B cell (primary cell): ENCODE measurements around the gene EXOC3L1. TPM values are rescaled to one million over a fixed set of nuclear protein-coding genes. Genes with fewer than 3 reads are reported as not detected.

Experiments used
- polyA plus RNA-seq: library from polyadenylated mRNA; depleted of rRNA; stranded (reverse); fragments of >200 nt; gene quantifications from 2 replicates; pipeline ENCODE4 v1.2.3, GENCODE V29; 2012
- small RNA-seq: library from RNA; depleted of rRNA; stranded (forward); fragments of <200 nt; gene quantifications from one replicate; pipeline ENCODE3, GENCODE V24; 2012; ENCODE audit warnings: low replicate concordance, low read depth; ENCODE audit not compliant: insufficient read length
- total RNA-seq, 2 donors: library from RNA; stranded (reverse); fragments of 120-200 nt in 1 of 2; gene quantifications; 1 replicate in 1 of 2; 2 replicates in 1 of 2; pipeline versions ENCODE4 v1.2.3 to v1.2.4, GENCODE V29; 2013 to 2022

The EXOC3L1 gene
- total and polyA plus RNA-seq, 2 donors (not counting 1 experiment from before 2014, with no cell fraction given) = not detected

Small RNA genes lying within 50 kb of the gene (small RNA-seq; reads per million reads assigned to genes)
- not detected for gene MIR328

Other genes starting within 250 kb of the EXOC3L1 start
- gene CES3, start 228.9 kb downstream of the EXOC3L1 start, total RNA-seq = 0.32 and 0.42 TPM in 2 replicates
- gene CES3, start 228.9 kb downstream of the EXOC3L1 start, polyA plus RNA-seq = 0.25 and 1.1 TPM in 2 replicates
- gene CES4A, start 201.5 kb downstream of the EXOC3L1 start, total RNA-seq = 8.4 and 10.4 TPM in 2 replicates
- gene CES4A, start 201.5 kb downstream of the EXOC3L1 start, polyA plus RNA-seq = 17.3 and 18.9 TPM in 2 replicates
- 89.0 and 101 TPM in 2 replicates for gene CBFB, start 161.0 kb downstream of the EXOC3L1 start, total RNA-seq
- 19.5 and 43.2 TPM in 2 replicates for gene CBFB, start 161.0 kb downstream of the EXOC3L1 start, polyA plus RNA-seq
- gene PHAF1, start 80.2 kb downstream of the EXOC3L1 start, total RNA-seq = 20.7 and 23.0 TPM in 2 replicates
- gene PHAF1, start 80.2 kb downstream of the EXOC3L1 start, polyA plus RNA-seq = 18.5 and 18.8 TPM in 2 replicates
- 1.2 and 1.6 TPM in 2 replicates for gene B3GNT9, start 39.1 kb downstream of the EXOC3L1 start, total RNA-seq
- 2.4 and 2.5 TPM in 2 replicates for gene B3GNT9, start 39.1 kb downstream of the EXOC3L1 start, polyA plus RNA-seq
- 51.9 and 52.4 TPM in 2 replicates for gene TRADD, start 30.2 kb downstream of the EXOC3L1 start, total RNA-seq
- 66.9 and 73.5 TPM in 2 replicates for gene TRADD, start 30.2 kb downstream of the EXOC3L1 start, polyA plus RNA-seq
- 5.1 and 5.8 TPM in 2 replicates for gene FBXL8, start 30.2 kb downstream of the EXOC3L1 start, total RNA-seq
- gene FBXL8, start 30.2 kb downstream of the EXOC3L1 start, polyA plus RNA-seq = 16.1 and 20.5 TPM in 2 replicates
- gene HSF4, start 25.4 kb downstream of the EXOC3L1 start, total RNA-seq = 7.4 and 11.9 TPM in 2 replicates
- gene HSF4, start 25.4 kb downstream of the EXOC3L1 start, polyA plus RNA-seq = 12.2 and 29.3 TPM in 2 replicates
- 0.66 and 0.96 TPM in 2 replicates for gene NOL3, start 19.6 kb downstream of the EXOC3L1 start, total RNA-seq
- gene NOL3, start 19.6 kb downstream of the EXOC3L1 start, polyA plus RNA-seq = 0.60 and 2.3 TPM in 2 replicates
- gene MATCAP1, start 6.2 kb downstream of the EXOC3L1 start, total RNA-seq = 6.2 and 12.4 TPM in 2 replicates
- 8.9 and 9.1 TPM in 2 replicates for gene MATCAP1, start 6.2 kb downstream of the EXOC3L1 start, polyA plus RNA-seq
- 104 and 106 TPM in 2 replicates for gene E2F4, start 2.0 kb upstream of the EXOC3L1 start, total RNA-seq
- 188 and 195 TPM in 2 replicates for gene E2F4, start 2.0 kb upstream of the EXOC3L1 start, polyA plus RNA-seq
- gene ELMO3, start 9.0 kb upstream of the EXOC3L1 start, total RNA-seq = 8.3 and 9.6 TPM in 2 replicates
- gene ELMO3, start 9.0 kb upstream of the EXOC3L1 start, polyA plus RNA-seq = 7.9 and 9.1 TPM in 2 replicates
- 36.3 and 40.4 TPM in 2 replicates for gene TMEM208, start 37.0 kb upstream of the EXOC3L1 start, total RNA-seq
- 31.5 and 36.1 TPM in 2 replicates for gene TMEM208, start 37.0 kb upstream of the EXOC3L1 start, polyA plus RNA-seq
- 46.9 and 47.3 TPM in 2 replicates for gene FHOD1, start 57.3 kb upstream of the EXOC3L1 start, total RNA-seq
- gene FHOD1, start 57.3 kb upstream of the EXOC3L1 start, polyA plus RNA-seq = 44.1 and 46.3 TPM in 2 replicates
- 1.7 and 2.4 TPM in 2 replicates for gene SLC9A5, start 58.8 kb upstream of the EXOC3L1 start, total RNA-seq
- gene SLC9A5, start 58.8 kb upstream of the EXOC3L1 start, polyA plus RNA-seq = 1.1 and 1.7 TPM in 2 replicates
- gene PLEKHG4, start 89.4 kb upstream of the EXOC3L1 start, total RNA-seq = 6.0 and 6.7 TPM in 2 replicates
- 4.6 and 7.1 TPM in 2 replicates for gene PLEKHG4, start 89.4 kb upstream of the EXOC3L1 start, polyA plus RNA-seq
- gene KCTD19, start 136.6 kb upstream of the EXOC3L1 start, total RNA-seq = not detected in 2 replicates
- gene KCTD19, start 136.6 kb upstream of the EXOC3L1 start, polyA plus RNA-seq = 0.22 and 0.52 TPM in 2 replicates
- gene LRRC36, start 136.7 kb upstream of the EXOC3L1 start, total RNA-seq = not detected in 2 replicates
- 0.98 and 1.5 TPM in 2 replicates for gene LRRC36, start 136.7 kb upstream of the EXOC3L1 start, polyA plus RNA-seq
- gene TPPP3, start 203.4 kb upstream of the EXOC3L1 start, total RNA-seq = not detected in 2 replicates
- gene TPPP3, start 203.4 kb upstream of the EXOC3L1 start, polyA plus RNA-seq = 0.29 and 0.31 TPM in 2 replicates
- 2.4 and 2.8 TPM in 2 replicates for gene ZDHHC1, start 226.3 kb upstream of the EXOC3L1 start, total RNA-seq
- gene ZDHHC1, start 226.3 kb upstream of the EXOC3L1 start, polyA plus RNA-seq = 0.58 and 0.71 TPM in 2 replicates
- not detected in 2 replicates for gene HSD11B2, start 241.0 kb upstream of the EXOC3L1 start, total RNA-seq
- gene HSD11B2, start 241.0 kb upstream of the EXOC3L1 start, polyA plus RNA-seq = 0.06 and 0.09 TPM in 2 replicates